GM23248 (cell line): ENCODE data around the gene MDH2. TPM values are rescaled to one million over a fixed set of nuclear protein-coding genes. Genes with fewer than 3 reads are reported as not detected.
A peak's percentile ranks its signal among the peaks of the same experiment; 100 is the strongest.
"Not testable (repeated sequence)": the region's sequence is repeated elsewhere in the genome, so short reads cannot be mapped to it uniquely, and the experiment has no call there.

Experiments
- DNase-seq: peaks from one replicate; pipeline ENCODE4 v3.0.0-alpha.2; 2015
- H2AFZ ChIP-seq: fragments of 200-600 bp; sonication (generic); 2 replicates; pipeline ENCODE4 v1.6.1; 2016; ENCODE audit warnings: antibody characterized with exemption
- H3F3A ChIP-seq: fragments of 200-600 bp; sonication (generic); 2 replicates; pipeline ENCODE4 v1.6.1; 2016; ENCODE audit warnings: mild to moderate bottlenecking, antibody characterized with exemption, mixed run types; ENCODE audit not compliant: insufficient read depth
- H3K27ac ChIP-seq: fragments of 200-600 bp; sonication (generic); 2 replicates; pipeline ENCODE4 v1.5.1; 2016; ENCODE audit warnings: mild to moderate bottlenecking
- H3K27me3 ChIP-seq: fragments of 200-600 bp; sonication (generic); replicated peaks from 2 replicates; pipeline ENCODE4 v1.6.1; 2016; ENCODE audit warnings: mild to moderate bottlenecking; ENCODE audit not compliant: insufficient read depth
- H3K36me3 ChIP-seq: fragments of 200-600 bp; sonication (generic); 2 replicates; pipeline ENCODE4 v1.6.1; 2016; ENCODE audit warnings: low read depth, mild to moderate bottlenecking
- H3K4me1 ChIP-seq: fragments of 200-600 bp; sonication (generic); 2 replicates; pipeline ENCODE4 v1.6.1; 2016; ENCODE audit warnings: mild to moderate bottlenecking; ENCODE audit not compliant: insufficient read depth
- H3K4me2 ChIP-seq: fragments of 200-600 bp; sonication (generic); one replicate; pipeline ENCODE4 v1.6.1; 2016; ENCODE audit warnings: mild to moderate bottlenecking; ENCODE audit not compliant: unreplicated experiment
- H3K4me3 ChIP-seq: fragments of 200-600 bp; sonication (generic); 2 replicates; pipeline ENCODE4 v1.5.1; 2016; ENCODE audit warnings: mild to moderate bottlenecking
- H3K79me2 ChIP-seq: fragments of 200-600 bp; sonication (generic); 2 replicates; pipeline ENCODE4 v1.6.1; 2016; ENCODE audit warnings: mild to moderate bottlenecking; ENCODE audit not compliant: insufficient read depth
- H3K9ac ChIP-seq: fragments of 200-600 bp; sonication (generic); 2 replicates; pipeline ENCODE4 v1.6.1; 2016; ENCODE audit warnings: mild to moderate bottlenecking
- H3K9me2 ChIP-seq: fragments of 200-600 bp; sonication (generic); 2 replicates; pipeline ENCODE4 v1.6.1; 2016; ENCODE audit warnings: mixed run types, mild to moderate bottlenecking, moderate library complexity; ENCODE audit not compliant: insufficient read depth
- H3K9me3 ChIP-seq: fragments of 200-600 bp; sonication (generic); one replicate; pipeline ENCODE4 v1.6.1; 2017; ENCODE audit warnings: low read depth
- H4K20me1 ChIP-seq: fragments of 200-600 bp; sonication (generic); 2 replicates; pipeline ENCODE4 v1.6.0; 2016; ENCODE audit not compliant: insufficient read depth
- EZH2 ChIP-seq: fragments of 200-600 bp; sonication (generic); IDR thresholded peaks from 2 replicates; pipeline ENCODE4 v1.6.1; 2018; ENCODE audit warnings: antibody characterized with exemption, mild to moderate bottlenecking; ENCODE audit not compliant: insufficient read depth, poor library complexity, severe bottlenecking
- EZH2phosphoT487 ChIP-seq: fragments of 200-600 bp; sonication (generic); IDR thresholded peaks from 2 replicates; pipeline ENCODE4 v1.6.1; 2018; ENCODE audit warnings: antibody characterized with exemption, moderate library complexity, mild to moderate bottlenecking, low read depth; ENCODE audit not compliant: insufficient read depth
- WGBS, 2 experiments: methylation state at CpG; one replicate each; pipeline ENCODE4 v1.1.6; 2015 to 2017; ENCODE audit warnings: low lambda C conversion rate in 2 of 2, low coverage in 1 of 2; ENCODE audit errors: missing lambda C conversion rate in 2 of 2; 5-methylcytosine and 5-hydroxymethylcytosine counted together
- in situ Hi-C: fragments of 300-500 bp; cut with MboI; formaldehyde crosslinking; loops from 2 replicates; pipeline ENCODE4 v1.15.0; 2020
- polyA plus RNA-seq: library from polyadenylated mRNA; unstranded; fragments of >200 nt; fragmentation: Nextera tagmentation; extraction: Ambion mirVana; gene quantifications from 2 replicates; pipeline ENCODE4 v1.2.1, GENCODE V29; 2016
- total RNA-seq: library from RNA; depleted of rRNA; stranded (reverse); fragments of >200 nt; shearing (Covaris generic); gene quantifications from 2 replicates; pipeline ENCODE4 v1.2.3, GENCODE V29; 2014

MDH2 gene
- total and polyA plus RNA-seq, 2 experiments from 2014 or later: 72.4 to 250 TPM

DNA sequence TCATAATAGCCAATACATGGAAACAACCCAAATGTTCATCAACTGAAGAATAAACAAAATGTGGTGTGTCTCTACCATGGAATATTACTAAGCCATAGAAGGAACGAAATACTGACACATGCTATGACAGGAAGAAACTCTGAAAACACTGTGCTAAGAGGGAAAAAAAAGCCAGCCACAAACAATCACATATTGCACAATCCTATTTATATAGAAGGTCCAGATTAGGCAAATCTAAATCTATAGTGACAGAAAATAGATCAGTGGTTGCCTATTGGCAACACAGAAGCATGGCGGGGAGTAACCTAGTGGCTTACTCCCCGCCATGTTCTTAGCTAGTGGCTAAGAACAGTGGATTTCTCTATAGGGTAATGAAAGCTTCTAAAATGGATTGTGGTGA lies 48.0 kb downstream of the MDH2 start:
- no peak overlapping the region for H3K4me3 ChIP-seq
- no peak overlapping the region for H3K9ac ChIP-seq
- H3K4me2 ChIP-seq: no peak overlapping the region
- WGBS, 2 experiments: 90 to 93% methylated on average over 3 of the region's 3 CpGs
- no peaks in the 10 kb centered on the region for H3K9me3 ChIP-seq
- H3K9me2 ChIP-seq: no peaks in the 10 kb centered on the region
- no peaks in the 10 kb centered on the region for H3F3A ChIP-seq
- TF ChIP-seq EZH2: no peak
- no peak for TF ChIP-seq EZH2phosphoT487
- DNase-seq: no peak
- no peaks in the 10 kb centered on the region for H3K79me2 ChIP-seq
- no peaks in the 10 kb centered on the region for H3K4me1 ChIP-seq
- no peak overlapping the region for H3K27ac ChIP-seq
- no peaks in the 10 kb centered on the region for H3K36me3 ChIP-seq
- in situ Hi-C loops: no loop called here
- H2AFZ ChIP-seq: no peak overlapping the region
- H3K27me3 ChIP-seq: no peaks in the 10 kb centered on the region; the same call in none of the 2 replicates
- H4K20me1 ChIP-seq: no peaks in the 10 kb centered on the region

DNA sequence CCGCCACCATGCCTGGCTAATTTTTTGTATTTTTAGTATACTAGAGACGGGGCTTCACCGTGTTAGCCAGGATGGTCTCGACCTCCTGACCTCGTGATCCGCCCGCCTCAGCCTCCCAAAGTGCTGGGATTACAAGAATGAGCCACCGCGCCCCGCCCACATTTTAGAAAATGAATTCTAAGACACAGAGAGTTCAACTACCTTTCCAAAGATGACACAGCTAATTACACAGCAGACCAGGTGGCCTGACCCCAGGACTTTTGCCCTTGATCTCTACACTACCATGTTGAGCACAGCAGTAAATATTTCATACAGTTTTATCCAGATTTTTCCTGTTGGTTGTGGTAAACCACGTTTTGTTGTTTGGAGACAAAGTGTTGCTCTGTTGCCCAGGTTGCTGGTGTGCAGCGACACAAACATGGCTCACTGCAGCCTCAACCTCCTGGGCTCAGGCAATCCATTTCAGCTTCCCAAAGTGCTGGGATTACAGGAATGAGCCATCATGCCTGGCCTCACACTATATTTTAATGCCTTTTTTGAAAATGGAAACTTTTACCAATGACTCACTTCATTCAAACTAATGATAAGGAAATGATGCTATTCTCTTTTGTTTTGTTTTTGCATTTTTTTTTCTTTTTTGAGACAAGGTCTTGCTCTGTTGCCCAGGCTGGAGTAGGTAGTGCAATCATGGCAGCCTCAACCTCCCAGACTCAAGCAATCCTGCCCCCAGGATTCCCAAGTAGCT lies 54.0 kb downstream of the MDH2 start:
- 79% methylated on average over 12 of the region's 12 CpGs for WGBS, 2 experiments

DNA sequence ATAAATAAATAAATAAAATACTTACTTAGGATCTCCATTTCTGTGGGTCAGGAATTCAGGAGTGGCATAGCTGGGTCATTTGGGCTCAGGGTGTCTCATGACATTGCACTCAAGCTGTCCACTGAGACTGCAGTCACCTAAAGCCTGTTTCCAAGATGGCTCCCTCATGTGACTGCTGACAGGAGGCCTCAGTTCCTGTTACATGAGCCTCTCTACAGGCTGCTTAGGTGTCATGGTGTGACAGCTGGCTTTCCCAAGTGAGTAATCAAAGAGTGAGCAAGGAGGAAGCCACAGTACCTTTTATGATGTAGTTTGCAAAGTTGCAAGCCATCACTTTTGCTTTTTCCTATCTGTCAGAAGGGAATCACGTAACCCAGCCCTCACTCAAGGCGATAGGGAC lies 55.9 kb downstream of the MDH2 start:
- H3K4me2 ChIP-seq, H3F3A ChIP-seq, H3K4me1 ChIP-seq, H3K9ac ChIP-seq, H3K27me3 ChIP-seq, H3K9me3 ChIP-seq, H3K36me3 ChIP-seq, H4K20me1 ChIP-seq, H3K4me3 ChIP-seq, H2AFZ ChIP-seq, H3K27ac ChIP-seq, DNase-seq, H3K9me2 ChIP-seq, in situ Hi-C loops, H3K79me2 ChIP-seq: not testable (repeated sequence)
- WGBS, 2 experiments: 96% methylated on average over 2 of the region's 2 CpGs

More for the DNA sequence above, 54.0 kb downstream of the MDH2 start:
- H4K20me1 ChIP-seq, H3K4me1 ChIP-seq, H3K79me2 ChIP-seq, H3K9me3 ChIP-seq, H3F3A ChIP-seq, H3K9me2 ChIP-seq, H3K36me3 ChIP-seq, H3K9ac ChIP-seq, H3K4me3 ChIP-seq, in situ Hi-C loops, H3K27me3 ChIP-seq: not testable (repeated sequence)
- DNase-seq: peak; percentile 49
- peak overlapping the region; percentile 52 for H3K27ac ChIP-seq
- peak overlapping the region; percentile 38 for H3K4me2 ChIP-seq
- peak overlapping the region; percentile 34; the same call in 1 of the 2 replicates for H2AFZ ChIP-seq

DNA sequence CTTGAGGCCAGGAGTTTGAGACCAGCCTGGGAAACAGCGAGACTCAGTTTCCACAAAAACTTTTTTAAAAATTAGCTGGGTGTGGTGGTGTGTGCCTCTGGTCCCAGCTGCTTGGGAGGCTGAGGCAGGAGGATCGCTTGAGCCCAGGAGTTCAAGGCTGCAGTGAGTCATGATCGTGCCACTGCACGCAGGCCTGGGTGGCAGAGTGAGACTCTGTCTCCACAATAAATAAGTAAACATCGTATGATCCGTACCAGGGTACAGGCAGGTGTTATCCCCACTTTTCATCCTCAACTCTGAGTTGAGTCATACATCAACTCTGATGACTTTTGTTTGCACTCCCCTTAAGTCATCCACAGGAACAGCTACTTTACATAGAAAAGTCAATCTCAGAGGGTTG lies 58.2 kb downstream of the MDH2 start:
- WGBS, 2 experiments: 88 to 92% methylated on average over 6 of the region's 6 CpGs
- H3K4me1 ChIP-seq, H4K20me1 ChIP-seq, H3K4me3 ChIP-seq, H3K27ac ChIP-seq, H3K4me2 ChIP-seq, H3F3A ChIP-seq, H3K9me3 ChIP-seq, DNase-seq, in situ Hi-C loops, H2AFZ ChIP-seq, H3K79me2 ChIP-seq, H3K9ac ChIP-seq, H3K27me3 ChIP-seq, H3K9me2 ChIP-seq, H3K36me3 ChIP-seq: not testable (repeated sequence)

DNA sequence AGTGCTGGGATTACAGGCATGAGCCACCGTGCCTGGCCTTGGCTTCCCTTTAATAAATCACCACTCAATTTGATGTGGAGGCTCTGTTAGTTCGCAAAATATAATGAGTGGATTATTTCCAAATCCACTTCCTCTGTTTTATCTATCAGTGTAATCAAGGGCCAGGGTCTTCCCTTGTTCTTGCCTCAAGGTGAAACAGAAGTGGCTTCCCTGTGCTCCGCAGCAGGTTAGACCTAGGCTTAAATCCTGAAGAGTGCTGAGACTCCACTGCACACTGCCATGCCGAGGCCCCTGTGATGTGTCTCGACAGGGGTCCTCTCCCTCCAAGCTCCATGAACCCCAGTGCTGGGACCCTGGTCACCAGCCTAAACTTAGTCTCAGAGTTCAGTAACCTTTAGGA lies 59.0 kb downstream of the MDH2 start:
- WGBS, 2 experiments: 84 to 85% methylated on average over 5 of the region's 5 CpGs
- no peak overlapping the region for H3K4me2 ChIP-seq
- H3K9me3 ChIP-seq: no peaks in the 10 kb centered on the region
- no peaks in the 10 kb centered on the region for H4K20me1 ChIP-seq
- in situ Hi-C loops: no loop called here
- no peak overlapping the region for H3K9ac ChIP-seq
- no peaks in the 10 kb centered on the region for H3K9me2 ChIP-seq
- no peak for TF ChIP-seq EZH2phosphoT487
- no peak for TF ChIP-seq EZH2
- no peak overlapping the region for H3K27ac ChIP-seq
- H3K27me3 ChIP-seq: no peaks in the 10 kb centered on the region
- H3K4me1 ChIP-seq: peaks cover 6% of the 10 kb centered on the region
- no peaks in the 10 kb centered on the region for H3K36me3 ChIP-seq
- DNase-seq: no peak
- H3F3A ChIP-seq: no peaks in the 10 kb centered on the region
- no peak overlapping the region for H3K4me3 ChIP-seq
- H2AFZ ChIP-seq: no peak overlapping the region
- H3K79me2 ChIP-seq: no peaks in the 10 kb centered on the region
